C4-2B (cell line): Measurements from ENCODE around the gene BAIAP3.

ENCODE experiments used
- H3K27ac ChIP-seq: fragments of 450-650 bp; 2 replicates; pipeline ENCODE4 v1.5.1; 2017
- CTCF ChIP-seq: fragments of 450-650 bp; conservative IDR thresholded peaks from 2 replicates; pipeline ENCODE4 v1.5.1; 2017; ENCODE audit warnings: mild to moderate bottlenecking
- ZFX ChIP-seq: fragments of 450-650 bp; IDR thresholded peaks from 2 replicates; pipeline ENCODE4 v1.6.1; 2017

BAIAP3 gene

GRCh38 chr16:1393613-1394176, 60.2 kb downstream of the BAIAP3 start:
- H3K27ac ChIP-seq, result no peak overlapping the region
- TF ChIP-seq ZFX (no peak), CTCF (no peak)

GRCh38 chr16:1394367-1394951, 61.0 kb downstream of the BAIAP3 start:
- no peak overlapping the region for H3K27ac ChIP-seq
- no peak for TF ChIP-seq ZFX
- no peak for TF ChIP-seq CTCF

GRCh38 chr16:1395444-1396031, 62.1 kb downstream of the BAIAP3 start:
- H3K27ac ChIP-seq, result no peak overlapping the region
- no peak for TF ChIP-seq ZFX
- no peak for TF ChIP-seq CTCF

GRCh38 chr16:1397779-1398178, 64.3 kb downstream of the BAIAP3 start:
- no peak overlapping the region for H3K27ac ChIP-seq
- TF ChIP-seq ZFX, result no peak
- no peak for TF ChIP-seq CTCF

- no peak for TF ChIP-seq ZFX
- no peak for TF ChIP-seq CTCF
- no peak overlapping the region for H3K27ac ChIP-seq
Observed at GRCh38 chr16:1398351-1398750, 64.9 kb downstream of the BAIAP3 start.
